SH-SY5Y (cell line): Measurements from ENCODE around the gene TNFRSF1B.

Source experiments
- GATA2 ChIP-seq: IDR thresholded peaks from 2 replicates; pipeline ENCODE4 v1.6.1; 2011; ENCODE audit warnings: mild to moderate bottlenecking, low read depth, low read length
- GATA3 ChIP-seq: IDR thresholded peaks from 2 replicates; pipeline ENCODE4 v1.6.1; 2011; ENCODE audit warnings: low read depth, mild to moderate bottlenecking, low read length, moderate library complexity

- no peak for TF ChIP-seq GATA2
- no peak for TF ChIP-seq GATA3
Observed at GRCh38 chr1:12188115-12188514, 21.3 kb downstream of the TNFRSF1B start.
